OCI-M1 (cell line): ENCODE measurements around the gene ARHGEF17.

ENCODE experiments used
- DNase-seq: peaks from one replicate; lab custom pipeline; 2025; lab: John Stamatoyannopoulos, UW

Gene ARHGEF17

GRCh38 chr11:73358071-73358470 is 50.0 kb downstream of the ARHGEF17 start:
- no peak for DNase-seq

GRCh38 chr11:73359341-73359740 is 51.3 kb downstream of the ARHGEF17 start:
- DNase-seq = no peak

GRCh38 chr11:73359930-73360742 is 52.1 kb downstream of the ARHGEF17 start:
- DNase-seq = peak; percentile 82

GRCh38 chr11:73360743-73361369 is 52.8 kb downstream of the ARHGEF17 start:
- DNase-seq = no peak

GRCh38 chr11:73361953-73362776 is 54.1 kb downstream of the ARHGEF17 start:
- no peak for DNase-seq

GRCh38 chr11:73363147-73363546 is 55.1 kb downstream of the ARHGEF17 start:
- DNase-seq = no peak

GRCh38 chr11:73365352-73366264 is 57.5 kb downstream of the ARHGEF17 start:
- no peak for DNase-seq

GRCh38 chr11:73366265-73366610 is 58.2 kb downstream of the ARHGEF17 start:
- DNase-seq = no peak

GRCh38 chr11:73366953-73367352 is 58.9 kb downstream of the ARHGEF17 start:
- DNase-seq = no peak

- no peak for DNase-seq
Measured at GRCh38 chr11:73367482-73368024, 59.5 kb downstream of the ARHGEF17 start.

GRCh38 chr11:73372375-73372993 is 64.4 kb downstream of the ARHGEF17 start:
- no peak for DNase-seq

GRCh38 chr11:73374151-73374550 is 66.1 kb downstream of the ARHGEF17 start:
- no peak for DNase-seq

- DNase-seq = no peak
Measured at GRCh38 chr11:73375830-73376159, 67.7 kb downstream of the ARHGEF17 start.

GRCh38 chr11:73376160-73376802 is 68.2 kb downstream of the ARHGEF17 start, which contains the start of gene RELT:
RELT (plus strand) TSS chr11:73376399; CDS start chr11:73389137, 12,738 bp downstream.
- DNase-seq = peak; percentile 100

- peak; percentile 93 for DNase-seq
Measured at GRCh38 chr11:73376803-73377629, 68.9 kb downstream of the ARHGEF17 start.

- DNase-seq = peak; percentile 79
Measured at GRCh38 chr11:73379189-73379880, 71.3 kb downstream of the ARHGEF17 start.

GRCh38 chr11:73380331-73380730 is 72.3 kb downstream of the ARHGEF17 start:
- DNase-seq = no peak

- no peak for DNase-seq
Measured at GRCh38 chr11:73380897-73381410, 72.9 kb downstream of the ARHGEF17 start.

GRCh38 chr11:73381589-73381988 is 73.5 kb downstream of the ARHGEF17 start:
- no peak for DNase-seq
